Ureter (tissue), 1 donor: ENCODE results near the gene RPL36. TPM values are rescaled to one million over a fixed set of nuclear protein-coding genes. Genes with fewer than 3 reads are reported as not detected.
A peak's percentile ranks its signal among the peaks of the same experiment; 100 is the strongest.

Experiments used
- DNase-seq: peaks from one replicate; pipeline ENCODE4 v3.0.0-alpha.2; 2020; ENCODE audit warnings: low spot score
- total RNA-seq: library from RNA; stranded (reverse); gene quantifications from one replicate; pipeline ENCODE4 v1.2.4, GENCODE V29; 2023
- donor health status: DM: yes; HTN: yes; CAD: no.

The RPL36 gene
- total RNA-seq, result 962 TPM

DNA sequence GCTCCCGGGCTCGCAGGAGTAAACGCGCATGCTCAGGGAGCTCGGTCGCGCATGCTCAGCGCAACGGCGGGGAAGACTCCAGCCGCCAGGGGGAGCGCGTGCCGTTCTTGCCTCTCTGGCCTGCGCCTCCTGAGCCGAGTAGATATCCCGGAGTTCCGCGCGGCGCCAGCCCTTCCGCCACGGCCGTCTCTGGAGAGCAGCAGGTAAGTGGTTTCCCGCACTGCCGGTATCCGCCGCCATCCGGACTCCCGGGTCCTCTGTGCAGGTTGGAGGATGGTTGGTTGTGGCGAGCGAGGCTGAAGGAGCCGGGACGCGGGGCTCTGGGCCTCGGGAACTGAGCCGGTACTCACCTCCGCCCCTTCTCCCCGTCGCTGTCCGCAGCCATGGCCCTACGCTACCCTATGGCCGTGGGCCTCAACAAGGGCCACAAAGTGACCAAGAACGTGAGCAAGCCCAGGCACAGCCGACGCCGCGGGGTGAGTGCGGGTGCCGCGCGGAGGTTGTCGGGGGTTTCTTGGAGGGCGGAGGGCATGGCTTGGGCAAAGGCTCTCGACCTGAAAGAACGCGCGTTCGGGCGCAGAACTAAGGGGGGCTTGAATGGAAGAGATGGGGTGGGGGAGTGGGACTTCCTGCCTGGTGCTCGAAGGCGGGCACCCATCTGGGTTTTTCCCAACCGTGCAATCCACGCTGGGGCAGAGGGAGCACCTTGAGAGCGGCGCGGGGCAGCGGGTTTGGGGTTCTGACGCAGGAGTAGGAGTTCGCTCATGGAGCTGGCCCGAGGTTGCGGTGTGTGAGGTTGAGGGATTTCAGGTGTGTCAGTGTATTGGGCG lies at the start of gene RPL36:
TSS of gene RPL36 (plus strand) at position 171 of the 830 bp plus-strand sequence. CDS start at position 384, 213 bp downstream.
- peak; percentile 98 for DNase-seq

DNA sequence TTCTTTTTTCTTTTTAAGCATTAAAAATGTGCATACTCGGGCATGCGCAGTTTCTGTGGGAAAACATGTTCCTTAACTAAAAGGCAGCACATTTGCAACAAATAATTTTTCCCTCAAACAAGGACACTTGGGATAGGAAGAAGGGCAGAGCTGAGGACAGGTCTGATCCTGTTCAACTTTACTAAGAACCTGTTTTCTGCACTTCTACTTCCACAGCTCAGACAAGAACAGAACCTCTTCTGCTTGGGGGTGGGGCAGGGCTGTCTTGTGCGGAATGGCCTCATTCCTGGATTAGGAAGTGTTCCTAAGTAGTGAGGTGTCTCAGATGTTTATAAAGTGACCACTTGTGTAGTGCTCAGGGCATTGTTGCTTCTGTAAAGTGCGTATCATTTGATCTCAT lies 48.9 kb upstream of the RPL36 start:
- DNase-seq, result no peak

DNA sequence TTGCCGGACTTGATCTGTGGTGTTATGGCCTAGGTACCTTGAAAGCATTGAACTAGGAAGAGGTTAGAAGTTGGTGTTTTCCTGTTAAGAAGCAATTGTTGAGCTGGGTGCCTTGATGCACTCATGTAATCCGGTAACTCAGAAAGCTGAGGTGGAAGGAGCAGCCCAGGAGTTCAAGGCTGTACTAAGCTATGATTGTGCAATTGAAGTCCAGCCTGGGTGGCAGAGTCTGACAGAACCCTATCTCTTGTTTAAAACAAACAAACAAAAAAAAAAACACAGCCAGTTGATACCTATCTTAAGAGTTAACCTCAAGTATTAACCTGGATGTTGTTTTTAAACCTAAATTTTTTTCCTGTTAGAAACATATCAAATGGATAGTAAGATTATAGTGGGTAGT lies 47.9 kb upstream of the RPL36 start:
- DNase-seq, result no peak

DNA sequence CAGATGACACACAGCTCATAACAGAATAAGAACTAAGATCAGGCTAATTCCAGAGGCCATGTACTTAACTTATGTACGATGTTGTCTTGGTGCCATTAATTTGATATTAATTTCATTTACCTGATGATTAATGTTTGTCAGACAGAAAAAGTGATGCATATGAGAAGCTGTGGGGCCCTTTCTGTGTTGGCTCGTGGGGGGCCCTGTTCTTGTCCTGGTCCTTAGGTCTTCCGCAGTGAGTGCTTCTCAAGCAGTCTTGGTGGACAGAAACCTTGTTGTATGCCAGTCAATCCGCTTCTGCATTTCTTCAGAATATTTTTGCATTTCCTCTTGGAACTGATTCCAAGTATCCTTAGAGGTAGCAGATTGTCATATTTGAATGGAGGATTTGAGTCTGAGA lies 47.0 kb upstream of the RPL36 start:
- no peak for DNase-seq

DNA sequence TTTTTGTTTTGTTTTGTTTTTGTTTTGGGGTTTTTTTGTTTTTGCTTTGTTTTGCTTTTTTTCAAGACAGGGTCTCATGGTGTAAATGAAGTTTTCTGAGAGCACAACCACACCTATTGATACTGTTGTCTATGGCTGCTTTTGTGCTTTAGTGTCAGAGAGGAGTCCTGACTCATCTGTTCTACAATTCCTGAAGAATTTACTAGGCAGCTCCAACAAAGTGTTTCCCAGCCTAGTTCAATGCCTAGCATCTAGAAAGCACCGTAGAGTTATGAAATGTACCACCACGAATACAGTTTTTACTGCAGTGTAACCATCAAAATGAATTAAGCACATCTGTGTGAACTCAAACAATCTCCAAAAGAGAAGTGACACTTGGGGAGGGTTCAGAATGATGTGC lies 46.1 kb upstream of the RPL36 start:
- no peak for DNase-seq

DNA sequence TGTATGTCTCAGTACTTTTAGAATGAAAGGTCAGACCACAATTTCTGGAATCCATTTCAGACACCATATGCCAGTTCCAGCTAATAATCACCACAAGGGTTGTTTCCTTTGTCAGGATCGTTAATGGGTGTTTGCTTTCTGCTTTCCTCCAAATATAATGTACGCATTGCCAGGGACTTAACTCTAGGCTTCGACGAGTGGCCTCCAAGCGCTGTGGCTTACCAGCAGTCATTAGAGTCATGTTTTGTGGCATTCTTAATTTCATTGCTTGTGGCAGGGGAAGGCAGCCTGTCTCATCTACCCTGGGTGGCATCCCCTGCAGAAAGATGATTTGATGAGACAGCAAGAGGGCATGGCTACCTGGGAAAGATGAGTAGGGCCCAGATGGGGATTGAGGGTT lies 44.7 kb upstream of the RPL36 start:
- DNase-seq, result no peak

DNA sequence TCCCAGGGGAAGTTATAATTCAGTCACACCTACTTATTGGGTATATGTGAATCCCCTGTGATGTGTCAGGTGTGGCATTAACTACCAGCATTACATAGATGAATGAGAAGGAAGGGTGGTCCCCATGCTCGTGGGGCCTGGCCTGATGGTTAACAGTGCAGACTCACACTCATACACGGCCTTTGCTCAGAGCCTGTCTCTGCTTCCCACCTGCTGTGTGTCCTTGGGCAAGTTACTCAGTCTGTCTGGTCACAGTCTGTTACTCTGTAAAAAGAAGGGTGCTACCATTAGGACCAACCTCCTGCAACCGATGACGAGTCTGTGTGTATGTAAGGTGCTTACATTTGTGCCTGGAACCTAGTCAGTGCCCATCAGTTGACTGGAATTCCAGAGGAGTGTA lies 43.4 kb upstream of the RPL36 start:
- no peak for DNase-seq

DNA sequence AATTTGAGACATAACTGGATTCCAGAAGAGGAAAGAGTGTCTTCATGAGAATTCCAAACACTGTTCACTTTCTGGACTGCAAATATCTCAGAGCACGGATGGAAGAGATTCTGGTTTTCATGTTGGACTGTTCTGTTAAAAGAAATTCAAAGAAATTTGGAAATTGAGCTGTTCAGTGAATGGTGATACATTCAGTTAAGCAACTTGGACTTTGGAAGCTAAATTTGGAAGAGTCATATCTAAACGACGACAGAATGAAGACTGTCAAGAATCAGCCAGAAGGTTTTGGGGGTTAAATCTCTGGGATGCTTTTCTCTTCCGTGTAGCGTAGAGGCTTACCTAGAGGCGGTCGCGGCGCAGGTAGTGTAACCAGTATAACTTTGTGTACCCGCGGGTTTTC lies 41.6 kb upstream of the RPL36 start:
- no peak for DNase-seq

DNA sequence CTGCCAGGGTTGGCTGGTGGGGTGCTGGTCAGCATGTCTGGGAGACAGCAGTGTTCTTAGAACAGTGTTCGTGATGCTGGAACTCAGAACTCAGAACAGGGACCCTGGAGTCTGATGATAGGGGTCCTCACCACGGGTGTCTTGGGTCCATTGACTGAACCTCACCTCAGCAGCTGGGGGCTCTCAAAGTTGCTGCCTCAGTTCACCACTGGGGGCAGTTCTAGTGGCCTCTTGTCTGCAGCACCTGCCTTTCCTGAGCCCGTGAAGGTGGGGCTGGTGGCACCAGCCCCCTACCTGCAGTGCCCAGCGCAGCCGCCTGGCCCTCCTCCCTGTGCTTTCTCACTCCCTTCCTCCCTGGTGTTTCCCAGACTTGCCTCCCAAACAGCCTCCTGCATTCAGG lies 38.7 kb upstream of the RPL36 start:
- no peak for DNase-seq

DNA sequence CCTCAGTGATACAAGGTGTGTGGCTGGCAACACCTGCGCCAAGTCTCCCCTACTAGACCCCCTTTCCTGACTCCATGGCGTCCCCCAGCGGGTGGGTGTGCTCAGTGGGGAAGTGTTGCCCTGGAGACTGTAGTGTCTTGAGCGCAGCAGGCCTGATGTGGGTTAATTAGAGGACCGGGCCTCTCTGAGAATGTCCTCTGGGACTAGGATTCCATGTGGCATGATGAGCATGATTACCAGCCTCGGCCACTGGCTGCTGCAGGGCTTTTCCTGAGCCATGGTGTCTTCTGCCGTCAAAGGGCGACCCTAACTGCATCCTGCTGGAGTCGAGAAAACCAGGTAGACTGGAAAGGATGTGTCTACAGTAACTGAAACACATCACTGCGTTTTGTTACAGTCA lies 37.8 kb upstream of the RPL36 start:
- DNase-seq, result no peak

DNA sequence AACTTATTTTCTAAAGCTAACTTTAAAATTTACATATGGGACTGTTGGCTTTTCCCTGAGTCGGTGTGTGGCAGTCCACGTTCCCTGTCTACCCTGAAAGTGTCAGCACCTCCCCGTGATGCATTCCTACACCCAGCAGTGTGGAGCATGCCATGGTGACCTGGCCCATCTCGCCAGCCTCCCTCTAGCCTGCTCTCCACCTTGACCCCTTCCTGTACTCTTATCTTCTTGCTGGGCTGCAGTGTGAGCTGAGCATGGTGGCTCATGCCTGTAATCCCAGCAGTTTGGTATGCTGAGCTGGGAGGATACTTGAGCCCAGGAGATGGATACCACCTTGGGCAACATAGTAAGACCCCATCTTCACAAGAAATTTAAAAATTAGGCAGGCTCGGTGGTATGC lies 35.2 kb upstream of the RPL36 start:
- no peak for DNase-seq

DNA sequence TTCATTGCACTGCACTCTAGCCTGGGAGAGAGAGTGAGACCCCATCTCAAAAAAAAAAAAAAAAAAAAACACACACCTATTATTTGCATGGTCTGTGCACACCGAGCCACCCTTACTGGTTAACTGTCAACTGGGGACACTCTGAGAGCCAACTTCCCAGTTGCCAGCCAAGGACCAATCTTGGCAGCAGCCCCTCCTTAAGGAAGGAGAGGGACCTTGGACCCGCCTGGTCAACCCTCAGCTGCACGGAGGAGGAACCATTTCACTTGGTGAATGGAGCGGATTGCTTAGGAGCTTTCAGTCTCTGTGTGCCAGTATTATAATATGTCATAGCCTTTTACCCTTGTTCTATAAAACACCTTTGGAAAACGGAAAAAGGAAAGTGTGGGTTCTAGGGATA lies 34.7 kb upstream of the RPL36 start:
- no peak for DNase-seq

DNA sequence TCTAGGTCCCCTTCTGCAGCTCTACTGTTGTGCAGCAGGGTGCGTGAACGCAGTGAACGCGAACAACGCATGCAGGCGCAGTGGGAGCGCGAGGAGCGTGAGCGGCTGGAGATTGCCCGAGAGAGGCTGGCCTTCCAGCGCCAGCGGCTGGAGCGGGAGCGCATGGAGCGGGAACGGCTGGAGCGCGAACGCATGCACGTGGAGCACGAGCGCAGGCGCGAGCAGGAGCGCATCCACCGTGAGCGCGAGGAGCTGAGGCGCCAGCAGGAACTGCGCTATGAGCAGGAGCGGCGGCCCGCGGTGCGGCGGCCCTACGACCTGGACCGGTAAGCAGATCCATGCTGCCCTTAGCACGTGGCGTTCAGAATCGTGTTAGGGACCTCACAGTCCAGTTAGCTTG lies 28.6 kb upstream of the RPL36 start:
- DNase-seq, result no peak

DNA sequence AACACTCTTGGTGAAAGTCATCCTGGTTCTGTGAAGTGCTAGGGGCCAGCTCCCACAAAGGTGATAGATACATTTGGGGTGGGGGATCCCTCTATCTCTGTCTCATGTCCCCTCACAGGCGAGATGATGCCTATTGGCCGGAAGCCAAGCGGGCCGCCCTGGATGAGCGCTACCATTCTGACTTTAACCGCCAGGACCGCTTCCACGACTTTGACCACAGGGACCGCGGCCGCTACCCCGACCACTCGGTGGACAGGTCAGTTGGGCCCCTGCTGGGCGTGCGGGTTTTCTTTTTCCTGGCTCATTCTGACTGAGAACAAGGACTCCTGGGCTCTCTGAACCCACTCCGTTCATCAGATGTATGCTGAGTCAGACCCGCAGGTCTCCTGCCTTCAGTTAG lies 26.2 kb upstream of the RPL36 start:
- DNase-seq, result no peak

DNA sequence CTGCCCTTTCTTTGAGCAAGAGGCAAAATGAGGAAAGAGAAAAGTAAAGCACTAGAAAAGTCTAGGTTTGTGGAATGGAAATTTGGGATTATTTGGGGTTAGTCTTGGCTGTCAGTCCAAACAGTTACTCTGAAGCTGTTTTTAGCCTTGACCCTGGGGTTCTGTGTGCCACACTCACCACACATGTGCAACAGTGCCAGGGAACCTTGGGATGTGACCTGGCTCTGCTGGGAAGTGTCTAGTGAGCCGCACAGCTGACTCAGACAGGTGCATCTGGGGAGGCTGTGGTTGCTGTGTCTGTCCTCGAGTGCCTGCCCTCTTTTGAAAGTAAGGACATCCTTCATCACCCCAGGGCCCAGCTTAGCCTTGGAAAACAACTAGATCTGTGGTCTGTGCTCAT lies 25.6 kb upstream of the RPL36 start:
- DNase-seq, result no peak

DNA sequence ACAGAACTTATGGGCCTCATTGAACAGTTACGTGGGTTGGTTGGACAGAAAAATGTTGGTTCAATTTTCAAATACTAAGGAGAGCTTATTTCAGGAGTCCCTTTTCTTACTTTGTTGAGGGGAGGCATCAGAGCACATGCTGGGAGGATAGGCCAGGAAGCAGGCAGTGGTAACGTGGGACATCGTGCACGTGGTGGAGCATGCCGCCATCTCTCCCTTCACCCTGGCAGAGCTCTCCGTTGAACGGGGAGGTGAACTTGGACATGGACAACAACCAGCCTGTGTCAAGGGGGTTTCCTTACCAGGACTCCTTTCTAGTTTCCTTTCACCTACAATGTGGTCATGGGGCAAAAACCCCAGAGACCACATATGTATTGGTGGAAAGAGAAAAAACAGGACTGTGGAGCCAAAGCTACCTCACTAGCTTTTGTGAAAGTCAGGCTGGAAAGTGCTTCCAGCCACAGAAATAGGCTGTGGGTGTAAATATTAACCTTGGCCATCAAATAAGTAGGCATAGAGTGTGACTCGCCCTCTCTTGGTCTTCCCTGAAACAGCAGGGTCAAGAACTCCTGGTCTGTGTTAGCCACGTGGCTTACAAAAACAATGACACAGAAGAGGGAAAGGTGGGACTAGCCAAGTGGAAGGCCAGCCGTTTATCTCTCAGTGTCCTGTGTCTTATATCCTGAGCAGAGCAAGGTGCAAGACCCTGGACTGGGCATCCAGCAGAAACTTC lies 24.1 kb upstream of the RPL36 start:
- no peak for DNase-seq

DNA sequence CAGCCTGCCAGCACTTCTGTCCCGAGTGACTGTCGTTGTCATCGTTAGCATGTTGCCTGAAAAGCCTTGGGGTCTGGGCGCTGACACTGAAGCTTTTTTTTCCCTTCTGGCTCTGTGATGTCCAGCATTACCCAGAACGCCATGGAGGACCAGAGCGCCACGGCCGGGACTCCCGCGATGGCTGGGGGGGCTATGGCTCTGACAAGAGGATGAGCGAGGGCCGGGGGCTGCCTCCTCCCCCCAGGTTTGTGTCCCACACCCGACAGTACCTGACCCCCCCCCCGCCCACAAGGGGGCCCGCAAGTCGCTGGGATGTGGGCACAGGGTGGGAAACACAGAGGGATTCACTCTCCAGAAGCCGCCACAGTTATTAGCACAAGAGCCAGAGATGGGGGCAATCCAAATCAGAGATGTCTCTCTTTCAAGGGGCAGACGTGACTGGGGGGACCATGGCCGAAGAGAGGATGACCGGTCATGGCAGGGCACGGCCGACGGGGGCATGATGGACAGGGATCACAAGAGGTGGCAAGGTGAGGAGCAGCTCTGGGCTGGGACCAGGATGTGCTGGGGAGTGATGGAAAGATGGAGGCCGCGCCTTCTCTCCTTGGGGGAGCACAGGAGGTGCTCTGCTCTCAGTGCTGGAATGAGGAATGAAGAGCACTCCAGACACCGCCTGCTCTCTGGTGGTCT lies 23.0 kb upstream of the RPL36 start:
- no peak for DNase-seq

DNA sequence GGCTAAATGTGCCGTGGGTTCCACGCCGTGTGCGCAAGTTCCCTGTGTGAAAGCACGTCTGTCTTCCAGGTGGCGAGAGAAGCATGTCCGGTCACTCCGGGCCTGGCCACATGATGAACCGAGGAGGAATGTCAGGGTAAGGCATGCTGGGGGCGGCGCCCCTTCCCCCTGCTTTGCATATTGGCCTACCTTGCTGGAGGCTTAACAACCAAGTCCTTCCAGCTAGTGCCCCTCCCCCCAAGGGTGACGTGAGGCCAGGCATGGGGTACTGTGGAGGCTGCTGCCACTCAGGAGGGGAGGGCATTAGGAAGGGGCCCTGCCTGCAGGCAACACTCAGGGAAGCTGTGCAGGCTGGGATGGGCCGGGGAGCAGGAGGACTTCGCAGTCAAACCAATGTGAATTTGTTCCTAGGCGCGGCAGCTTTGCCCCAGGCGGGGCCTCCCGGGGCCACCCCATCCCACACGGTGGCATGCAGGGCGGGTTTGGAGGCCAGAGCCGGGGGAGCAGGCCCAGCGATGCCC lies 22.3 kb upstream of the RPL36 start:
- DNase-seq, result no peak

DNA sequence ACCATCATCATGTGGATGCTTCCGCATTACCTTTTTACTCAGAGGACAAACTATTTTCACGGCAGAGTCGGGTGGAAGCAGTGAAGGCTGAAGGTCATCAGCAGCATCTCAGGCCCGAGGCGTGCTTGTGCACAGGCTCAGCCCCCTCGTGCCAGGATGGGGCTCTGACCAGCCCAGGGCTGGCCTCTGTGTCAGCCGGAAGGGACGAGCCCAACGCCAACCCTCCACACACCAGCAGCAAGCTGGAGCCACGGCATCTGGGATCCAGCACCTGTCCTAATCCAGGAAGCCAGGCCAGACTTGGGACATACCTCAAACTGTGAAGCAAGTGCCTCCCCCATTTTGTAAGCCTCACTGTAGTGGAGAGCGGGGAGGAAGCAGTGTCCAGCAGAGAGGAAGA lies 20.9 kb upstream of the RPL36 start:
- DNase-seq, result no peak

DNA sequence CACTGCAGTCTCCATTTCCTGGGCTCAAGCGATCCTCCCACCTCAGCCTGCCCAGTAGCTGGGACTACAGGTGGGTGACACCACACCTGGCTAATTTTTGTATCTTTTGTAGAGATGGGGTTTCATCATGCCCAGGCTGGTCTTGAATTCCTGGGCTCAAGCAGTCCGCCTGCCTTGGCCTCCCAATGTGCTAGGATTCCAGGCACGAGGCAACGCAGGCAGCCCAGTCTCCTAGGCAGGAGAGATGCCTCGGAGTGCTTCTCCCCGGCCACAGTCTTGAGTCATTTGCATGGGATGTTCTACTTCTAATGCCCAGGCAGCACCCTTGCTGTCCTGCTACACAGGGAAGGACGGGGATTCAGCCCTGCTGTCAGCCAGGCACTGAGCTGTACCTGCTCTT lies 18.5 kb upstream of the RPL36 start:
- no peak for DNase-seq

DNA sequence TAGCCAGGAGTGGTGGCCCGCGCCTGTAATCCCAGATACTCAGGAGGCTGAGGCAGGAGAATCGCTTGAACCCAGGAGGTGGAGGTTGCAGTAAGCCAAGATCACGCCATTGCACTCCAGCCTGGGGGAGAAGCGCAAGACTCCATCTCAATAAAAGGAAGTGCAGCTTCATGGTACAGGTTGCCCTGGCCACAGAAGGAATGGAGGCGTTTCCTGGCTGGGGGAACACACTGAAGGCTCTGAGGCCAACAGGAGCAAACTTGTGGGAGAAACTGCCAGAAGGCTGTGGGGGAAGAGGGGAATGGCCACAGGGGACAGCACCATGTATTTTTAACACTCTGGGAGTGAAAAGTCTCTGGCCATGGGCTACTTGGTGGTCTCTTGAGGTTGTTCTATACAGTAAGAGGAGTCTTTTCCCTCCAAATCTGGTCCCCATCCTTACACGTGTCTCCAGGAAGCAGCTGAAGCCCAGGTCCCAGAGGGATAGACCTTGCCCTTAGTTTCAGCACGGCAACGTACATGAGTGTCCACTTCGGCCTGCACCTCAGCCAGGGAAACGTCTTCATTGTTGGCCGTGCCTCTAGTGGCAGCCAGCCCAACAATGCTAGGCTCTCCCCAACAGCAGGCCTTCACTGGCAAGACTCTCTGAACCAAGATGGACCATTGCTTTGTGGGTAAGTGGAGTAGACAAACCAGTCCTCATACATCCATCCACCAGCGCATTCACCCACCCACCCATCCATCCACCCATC lies 17.2 kb upstream of the RPL36 start:
- DNase-seq, result no peak

DNA sequence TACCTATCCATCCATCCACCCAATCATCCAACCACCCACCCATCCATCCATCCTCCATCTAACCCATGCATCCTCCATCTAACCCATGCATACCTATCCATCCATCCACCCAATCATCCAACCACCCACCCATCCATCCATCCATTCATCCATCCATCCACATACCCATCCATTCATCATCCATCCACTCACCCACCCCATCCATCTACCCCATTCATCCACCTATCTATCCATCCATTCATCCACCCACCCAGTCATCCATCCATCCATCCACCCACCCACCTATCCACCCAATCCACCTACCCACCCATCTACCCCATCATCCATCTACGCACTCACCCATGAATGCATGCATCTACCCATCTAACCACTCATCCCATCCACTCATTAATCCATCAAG lies 16.3 kb upstream of the RPL36 start:
- DNase-seq, result no peak
